ENCODE measurements around the gene USP6NL.
A peak's percentile ranks its signal among the peaks of the same experiment; 100 is the strongest.

The USP6NL gene

GRCh38 chr10:11483201-11484148, 128.0 kb downstream of the USP6NL start:
- DNase-seq (ENCODE audit: low spot score): no peak

GRCh38 chr10:11482306-11482705, 129.1 kb downstream of the USP6NL start:
- DNase-seq (ENCODE audit: low spot score): no peak

- no peak for DNase-seq (ENCODE audit: low spot score)
These were observed 130.8 kb downstream of the USP6NL start for GRCh38 chr10:11480687-11481086.

- no peak for DNase-seq (ENCODE audit: low spot score)
These were observed 132.2 kb downstream of the USP6NL start for GRCh38 chr10:11479300-11479699.

GRCh38 chr10:11478807-11479206, 132.6 kb downstream of the USP6NL start:
- DNase-seq (ENCODE audit: low spot score): no peak

- peak; percentile 24 for DNase-seq (ENCODE audit: low spot score)
These were observed 135.5 kb downstream of the USP6NL start for GRCh38 chr10:11475831-11476434.

GRCh38 chr10:11473128-11473760, 138.2 kb downstream of the USP6NL start:
- no peak for DNase-seq (ENCODE audit: low spot score)

GRCh38 chr10:11472158-11472753, 139.2 kb downstream of the USP6NL start:
- peak; percentile 64 for DNase-seq (ENCODE audit: low spot score)

- DNase-seq (ENCODE audit: low spot score): no peak
These were observed 141.7 kb downstream of the USP6NL start for GRCh38 chr10:11469575-11470391.

GRCh38 chr10:11468126-11468742, 143.2 kb downstream of the USP6NL start:
- no peak for DNase-seq (ENCODE audit: low spot score)

GRCh38 chr10:11465406-11465805, 146.0 kb downstream of the USP6NL start:
- no peak for DNase-seq (ENCODE audit: low spot score)

- no peak for DNase-seq (ENCODE audit: low spot score)
These were observed 148.3 kb downstream of the USP6NL start for GRCh38 chr10:11463111-11463510.

- DNase-seq (ENCODE audit: low spot score): no peak
These were observed 149.4 kb downstream of the USP6NL start for GRCh38 chr10:11462071-11462470.

- no peak for DNase-seq (ENCODE audit: low spot score)
These were observed 154.1 kb downstream of the USP6NL start for GRCh38 chr10:11457336-11457735.

GRCh38 chr10:11454958-11455566, 156.4 kb downstream of the USP6NL start:
- no peak for DNase-seq (ENCODE audit: low spot score)

- no peak for DNase-seq (ENCODE audit: low spot score)
These were observed 157.3 kb downstream of the USP6NL start for GRCh38 chr10:11454160-11454559.

GRCh38 chr10:11451640-11452260, 159.7 kb downstream of the USP6NL start:
- DNase-seq (ENCODE audit: low spot score): no peak

GRCh38 chr10:11450427-11450826, 161.0 kb downstream of the USP6NL start:
- no peak for DNase-seq (ENCODE audit: low spot score)

- DNase-seq (ENCODE audit: low spot score): no peak
These were observed 161.7 kb downstream of the USP6NL start for GRCh38 chr10:11449761-11450160.

Data from SK-N-DZ (cell line).